ENCODE results near the gene MAN1C1.

MAN1C1 gene

DNA sequence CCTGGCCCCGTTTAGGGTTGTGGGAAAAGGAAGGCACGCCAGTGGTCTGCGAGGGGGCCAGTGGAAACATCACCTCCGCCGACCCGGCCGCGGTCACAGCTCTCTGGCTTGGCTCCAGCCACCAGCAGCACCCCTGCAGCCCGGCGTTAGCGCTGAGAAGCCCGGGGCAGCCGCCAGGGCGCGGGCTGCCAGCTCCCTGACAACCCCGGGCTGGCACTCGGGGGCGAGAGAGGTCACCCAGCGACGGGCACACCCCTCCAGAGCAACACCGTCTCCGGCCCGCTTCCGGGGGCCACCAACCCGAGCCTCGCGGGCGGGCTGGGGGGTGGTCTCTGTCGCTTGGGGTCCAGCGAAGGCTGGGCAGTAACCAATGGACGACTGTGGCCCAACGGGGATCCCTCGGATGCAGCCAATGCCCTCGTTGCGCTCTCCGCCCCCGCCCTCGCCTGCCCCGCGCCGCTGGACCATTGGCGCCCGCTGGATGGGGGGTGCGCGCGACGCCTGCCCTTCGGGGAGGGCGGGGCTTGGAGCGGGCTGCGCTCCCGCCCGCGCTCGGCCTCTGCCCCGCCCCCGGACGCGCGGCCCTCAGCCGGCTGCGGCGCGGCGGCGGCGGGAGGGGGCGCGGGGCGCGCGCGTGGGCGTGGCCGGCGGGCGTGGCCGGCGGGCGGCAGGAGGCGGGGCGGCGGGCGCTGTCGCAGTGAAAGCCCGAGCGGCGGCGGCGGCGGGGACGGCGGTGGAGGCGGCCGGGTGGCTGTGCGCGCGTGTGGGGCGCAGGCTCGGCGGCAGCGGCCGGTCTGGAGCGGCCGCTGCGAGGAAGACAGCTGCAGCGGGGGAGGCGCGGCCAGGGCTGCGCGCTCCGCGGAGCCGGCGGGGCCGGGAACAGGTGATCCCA is at the start of gene MAN1C1:
TSS of gene MAN1C1 (plus strand) at position 697 of the 892 bp plus-strand sequence. CDS start 1,007 bp downstream, outside the sequence.
- no peak within 1 kb of the TSS for H3K27ac ChIP-seq (ENCODE audit: low read length)
- H4K20me1 ChIP-seq (ENCODE audit: insufficient read depth, low read length) = no peaks in the 10 kb centered on the region
- peaks cover 19% of the 10 kb centered on the region for H3K4me1 ChIP-seq (ENCODE audit: low read length)
- peaks cover 61% of the 10 kb centered on the region for H3K27me3 ChIP-seq (ENCODE audit: low read depth, low read length)
- peak within 1 kb of the TSS; percentile 64; the same call in 1 of the 2 replicates for H2AFZ ChIP-seq (ENCODE audit: low read depth, low read length)
- H3K79me2 ChIP-seq (ENCODE audit: low read length) = no peaks in the 10 kb centered on the region
- peak within 1 kb of the TSS; percentile 56 for H3K9ac ChIP-seq (ENCODE audit: low read length)
- peak within 1 kb of the TSS; percentile 77 for H3K4me2 ChIP-seq (ENCODE audit: low read length)
- no peaks in the 10 kb centered on the region for H3K9me3 ChIP-seq (ENCODE audit: insufficient read depth, low read length)
- TF ChIP-seq, protein P1, sequence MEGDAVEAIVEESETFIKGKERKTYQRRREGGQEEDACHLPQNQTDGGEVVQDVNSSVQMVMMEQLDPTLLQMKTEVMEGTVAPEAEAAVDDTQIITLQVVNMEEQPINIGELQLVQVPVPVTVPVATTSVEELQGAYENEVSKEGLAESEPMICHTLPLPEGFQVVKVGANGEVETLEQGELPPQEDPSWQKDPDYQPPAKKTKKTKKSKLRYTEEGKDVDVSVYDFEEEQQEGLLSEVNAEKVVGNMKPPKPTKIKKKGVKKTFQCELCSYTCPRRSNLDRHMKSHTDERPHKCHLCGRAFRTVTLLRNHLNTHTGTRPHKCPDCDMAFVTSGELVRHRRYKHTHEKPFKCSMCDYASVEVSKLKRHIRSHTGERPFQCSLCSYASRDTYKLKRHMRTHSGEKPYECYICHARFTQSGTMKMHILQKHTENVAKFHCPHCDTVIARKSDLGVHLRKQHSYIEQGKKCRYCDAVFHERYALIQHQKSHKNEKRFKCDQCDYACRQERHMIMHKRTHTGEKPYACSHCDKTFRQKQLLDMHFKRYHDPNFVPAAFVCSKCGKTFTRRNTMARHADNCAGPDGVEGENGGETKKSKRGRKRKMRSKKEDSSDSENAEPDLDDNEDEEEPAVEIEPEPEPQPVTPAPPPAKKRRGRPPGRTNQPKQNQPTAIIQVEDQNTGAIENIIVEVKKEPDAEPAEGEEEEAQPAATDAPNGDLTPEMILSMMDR (IDR thresholded peaks at IDR 0.05; ENCODE audit: low read depth, low read length) = no peak; the same call in 1 of the 2 replicates
- no peak for TF ChIP-seq EZH2phosphoT487 (IDR thresholded peaks at IDR 0.05; ENCODE audit: low read depth)
- H3K36me3 ChIP-seq (replicated peaks; ENCODE audit: low read depth, low read length) = no peaks in the 10 kb centered on the region
- H3K4me3 ChIP-seq (ENCODE audit: low read length) = peak within 1 kb of the TSS; percentile 77

DNA sequence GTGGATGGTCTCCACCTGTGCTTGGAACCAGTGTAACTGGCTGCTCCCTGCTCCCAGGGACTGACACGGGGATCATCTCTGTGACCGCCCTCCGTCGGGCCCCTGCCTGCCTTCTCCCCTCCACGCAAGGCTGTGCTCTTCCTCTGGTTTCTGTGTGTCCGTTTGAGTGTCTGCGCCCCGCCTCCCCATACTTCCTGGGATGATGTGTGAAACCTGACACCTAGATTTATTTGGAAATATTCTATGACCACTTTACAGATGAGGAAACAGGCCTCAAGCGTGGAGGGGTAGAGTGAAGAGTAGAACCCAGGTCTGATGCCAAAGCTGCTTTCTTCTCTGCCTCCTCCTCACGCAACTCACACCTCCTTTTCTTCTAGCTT is 48.9 kb upstream of the MAN1C1 start:
- Histone ChIP-seq H3K9me3 (ENCODE audit: insufficient read depth, low read length) (no peaks in the 10 kb centered on the region), H3K27me3 (ENCODE audit: low read depth, low read length) (no peaks in the 10 kb centered on the region), H4K20me1 (ENCODE audit: insufficient read depth, low read length) (no peaks in the 10 kb centered on the region), H3K4me3 (ENCODE audit: low read length) (no peak overlapping the region), H3K4me1 (ENCODE audit: low read length) (peaks cover 7% of the 10 kb centered on the region), H3K4me2 (ENCODE audit: low read length) (no peak overlapping the region), H3K79me2 (ENCODE audit: low read length) (no peaks in the 10 kb centered on the region), H3K9ac (ENCODE audit: low read length) (no peak overlapping the region), H3K27ac (ENCODE audit: low read length) (no peak overlapping the region), H3K36me3 (replicated peaks; ENCODE audit: low read depth, low read length) (no peaks in the 10 kb centered on the region), H2AFZ (ENCODE audit: low read depth, low read length) (no peak overlapping the region)
- no peak for TF ChIP-seq EZH2phosphoT487 (IDR thresholded peaks at IDR 0.05; ENCODE audit: low read depth)
- TF ChIP-seq, protein P1 (IDR thresholded peaks at IDR 0.05; ENCODE audit: low read depth, low read length) = no peak

DNA sequence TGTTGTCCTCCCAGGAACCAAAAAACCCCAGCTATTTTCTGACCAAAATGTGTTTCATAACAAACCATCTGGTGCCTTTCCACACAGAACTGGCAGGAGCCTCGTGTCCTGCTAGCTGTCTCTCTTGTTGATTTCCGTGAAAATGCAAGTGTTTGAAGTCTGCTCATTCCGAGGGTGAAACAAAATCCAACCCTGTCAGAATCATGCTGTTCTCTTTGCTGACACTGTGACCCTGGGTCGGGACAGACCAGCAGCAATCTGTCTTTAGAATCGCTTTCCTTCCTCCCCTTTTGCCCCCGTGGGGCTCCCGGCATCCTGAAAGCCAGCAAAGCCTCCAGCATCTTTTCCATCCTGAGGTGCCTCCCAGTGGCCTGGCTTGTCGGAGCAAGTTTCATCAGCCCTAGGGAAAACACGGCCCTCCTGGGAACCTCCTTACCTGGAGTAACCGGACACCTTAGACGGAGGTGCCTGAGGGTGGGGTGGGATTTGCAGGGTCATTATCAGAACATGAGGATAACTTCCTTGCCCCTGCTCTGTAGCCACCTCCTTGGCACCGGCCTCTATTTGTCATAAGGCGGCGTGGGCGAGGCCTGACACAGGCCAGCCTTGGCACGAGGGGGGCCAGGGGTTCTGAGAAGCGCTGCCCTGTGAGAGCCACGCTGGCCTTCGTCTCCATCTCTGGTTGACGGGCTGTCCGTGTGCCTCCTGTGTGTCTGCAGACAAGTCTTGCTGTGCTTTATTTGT is 48.3 kb upstream of the MAN1C1 start:
- Histone ChIP-seq H3K36me3 (replicated peaks; ENCODE audit: low read depth, low read length) (no peaks in the 10 kb centered on the region), H3K27ac (ENCODE audit: low read length) (no peak overlapping the region), H2AFZ (ENCODE audit: low read depth, low read length) (no peak overlapping the region), H3K9me3 (ENCODE audit: insufficient read depth, low read length) (no peaks in the 10 kb centered on the region), H3K4me3 (ENCODE audit: low read length) (no peak overlapping the region), H3K79me2 (ENCODE audit: low read length) (no peaks in the 10 kb centered on the region), H3K27me3 (ENCODE audit: low read depth, low read length) (no peaks in the 10 kb centered on the region), H4K20me1 (ENCODE audit: insufficient read depth, low read length) (no peaks in the 10 kb centered on the region), H3K4me1 (ENCODE audit: low read length) (peaks cover 4% of the 10 kb centered on the region), H3K9ac (ENCODE audit: low read length) (no peak overlapping the region), H3K4me2 (ENCODE audit: low read length) (no peak overlapping the region)
- no peak for TF ChIP-seq EZH2phosphoT487 (IDR thresholded peaks at IDR 0.05; ENCODE audit: low read depth)
- TF ChIP-seq, protein P1 (IDR thresholded peaks at IDR 0.05; ENCODE audit: low read depth, low read length) = no peak

Data from OCI-LY3 (cell line).